ENCODE data around the gene LIMS1. TPM values are rescaled to one million over a fixed set of nuclear protein-coding genes. Genes with fewer than 3 reads are reported as not detected.

The LIMS1 gene
- total RNA-seq, 4 donors from 2014 or later = 147 to 308 (median 224) TPM

- Histone ChIP-seq H3K4me3 (no peak overlapping the region), H3K9me3 (no peaks in the 10 kb centered on the region), H3K4me1 (peaks cover 29 to 38% of the 10 kb centered on the region in 2 donors), H3K36me3 (no peaks in the 10 kb centered on the region), H3K27me3 (no peaks in the 10 kb centered on the region), H3K27ac (peak overlapping the region; percentile 18 to 99 (median 90))
- intact Hi-C loops (cut with DNase I; ENCODE audit: low total_unique reads) = no loop called here
- no peak for DNase-seq
- no peak for TF ChIP-seq POLR2A (IDR thresholded peaks at IDR 0.05)
- TF ChIP-seq CTCF (IDR thresholded peaks at IDR 0.05 in 4 of 5, conservative IDR thresholded peaks at IDR 0.05 in 1 of 5) = no peak
- ATAC-seq = no peak
- in situ Hi-C loops (cut with MboI; ENCODE audit: low sequenced_read_pairs in 4 of 4) = no loop called here
Observed at GRCh38 chr2:108538000-108538625, 3.8 kb downstream of the LIMS1 start.

GRCh38 chr2:108541451-108541850 is 7.2 kb downstream of the LIMS1 start:
- Histone ChIP-seq H3K27ac (peak overlapping the region in 1 of 4 donors; percentile 3), H3K9me3 (no peaks in the 10 kb centered on the region), H3K36me3 (no peaks in the 10 kb centered on the region), H3K4me1 (peaks cover 21 to 26% of the 10 kb centered on the region in 2 donors), H3K27me3 (no peaks in the 10 kb centered on the region), H3K4me3 (no peak overlapping the region)
- DNase-seq = no peak
- intact Hi-C loops (cut with DNase I; ENCODE audit: low total_unique reads) (no loop called here), in situ Hi-C loops (cut with MboI; ENCODE audit: low sequenced_read_pairs in 4 of 4) (no loop called here)
- TF ChIP-seq POLR2A (IDR thresholded peaks at IDR 0.05) = no peak
- TF ChIP-seq CTCF (IDR thresholded peaks at IDR 0.05 in 4 of 5, conservative IDR thresholded peaks at IDR 0.05 in 1 of 5) = no peak
- no peak for ATAC-seq

- Histone ChIP-seq H3K4me1 (peaks cover 15 to 20% of the 10 kb centered on the region in 2 donors), H3K9me3 (no peaks in the 10 kb centered on the region), H3K27me3 (no peaks in the 10 kb centered on the region), H3K27ac (peak overlapping the region in 1 of 4 donors; percentile 10), H3K36me3 (no peaks in the 10 kb centered on the region), H3K4me3 (no peak overlapping the region)
- DNase-seq (no peak), ATAC-seq (no peak)
- TF ChIP-seq POLR2A (IDR thresholded peaks at IDR 0.05) = no peak
- no peak for TF ChIP-seq CTCF (IDR thresholded peaks at IDR 0.05 in 4 of 5, conservative IDR thresholded peaks at IDR 0.05 in 1 of 5)
- in situ Hi-C loops (cut with MboI; ENCODE audit: low sequenced_read_pairs in 4 of 4) (no loop called here), intact Hi-C loops (cut with DNase I; ENCODE audit: low total_unique reads) (no loop called here)
Observed at GRCh38 chr2:108542071-108542470, 7.8 kb downstream of the LIMS1 start.

- H3K27me3 ChIP-seq = no peaks in the 10 kb centered on the region
- no peaks in the 10 kb centered on the region for H3K36me3 ChIP-seq
- in situ Hi-C loops (cut with MboI; ENCODE audit: low sequenced_read_pairs in 4 of 4) = no loop called here
- no peak overlapping the region for H3K27ac ChIP-seq
- TF ChIP-seq CTCF (IDR thresholded peaks at IDR 0.05 in 4 of 5, conservative IDR thresholded peaks at IDR 0.05 in 1 of 5) = no peak
- TF ChIP-seq POLR2A (IDR thresholded peaks at IDR 0.05) = no peak
- no peaks in the 10 kb centered on the region for H3K9me3 ChIP-seq
- DNase-seq = no peak
- peaks cover 6 to 17% of the 10 kb centered on the region in 2 donors for H3K4me1 ChIP-seq
- H3K4me3 ChIP-seq = no peak overlapping the region
- intact Hi-C loops (cut with DNase I; ENCODE audit: low total_unique reads) = no loop called here
- ATAC-seq = no peak
Observed at GRCh38 chr2:108547606-108548005, 13.3 kb downstream of the LIMS1 start.

Data from gastrocnemius medialis (tissue), 4 donors.